Measurements from ENCODE around the gene RNF152.
"Not testable (repeated sequence)": the region's sequence is repeated elsewhere in the genome, so short reads cannot be mapped to it uniquely, and the experiment has no call there.

DNA sequence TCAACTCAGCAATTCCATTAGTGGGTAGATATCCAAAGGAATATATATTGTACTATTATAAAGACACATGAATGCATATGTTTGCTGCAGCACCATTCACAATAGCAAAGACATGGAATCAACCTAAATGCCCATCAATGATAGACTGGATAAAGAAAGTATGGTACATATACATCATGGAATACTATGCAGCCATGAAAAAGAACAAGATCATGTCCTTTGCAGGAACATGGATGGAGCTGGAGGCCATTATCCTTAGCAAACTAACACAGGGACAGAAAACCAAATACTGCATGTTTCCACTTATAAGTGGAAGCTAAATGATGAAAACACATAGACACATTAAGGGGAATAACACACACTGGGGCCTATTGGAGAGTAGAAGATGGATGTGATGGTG lies 116.6 kb downstream of the RNF152 start:
- TF ChIP-seq, protein P1, sequence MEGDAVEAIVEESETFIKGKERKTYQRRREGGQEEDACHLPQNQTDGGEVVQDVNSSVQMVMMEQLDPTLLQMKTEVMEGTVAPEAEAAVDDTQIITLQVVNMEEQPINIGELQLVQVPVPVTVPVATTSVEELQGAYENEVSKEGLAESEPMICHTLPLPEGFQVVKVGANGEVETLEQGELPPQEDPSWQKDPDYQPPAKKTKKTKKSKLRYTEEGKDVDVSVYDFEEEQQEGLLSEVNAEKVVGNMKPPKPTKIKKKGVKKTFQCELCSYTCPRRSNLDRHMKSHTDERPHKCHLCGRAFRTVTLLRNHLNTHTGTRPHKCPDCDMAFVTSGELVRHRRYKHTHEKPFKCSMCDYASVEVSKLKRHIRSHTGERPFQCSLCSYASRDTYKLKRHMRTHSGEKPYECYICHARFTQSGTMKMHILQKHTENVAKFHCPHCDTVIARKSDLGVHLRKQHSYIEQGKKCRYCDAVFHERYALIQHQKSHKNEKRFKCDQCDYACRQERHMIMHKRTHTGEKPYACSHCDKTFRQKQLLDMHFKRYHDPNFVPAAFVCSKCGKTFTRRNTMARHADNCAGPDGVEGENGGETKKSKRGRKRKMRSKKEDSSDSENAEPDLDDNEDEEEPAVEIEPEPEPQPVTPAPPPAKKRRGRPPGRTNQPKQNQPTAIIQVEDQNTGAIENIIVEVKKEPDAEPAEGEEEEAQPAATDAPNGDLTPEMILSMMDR (conservative IDR thresholded peaks at IDR 0.05; ENCODE audit: low read depth, low read length) = not testable (repeated sequence)
- TF ChIP-seq EZH2 (IDR thresholded peaks at IDR 0.05; ENCODE audit: low read length, unreplicated experiment); EZH2phosphoT487 (IDR thresholded peaks at IDR 0.05; ENCODE audit: borderline replicate concordance, low read length): not testable (repeated sequence)

Measured in PC-3 (cell line).